ENCODE measurements around the gene SYNPO2. TPM values are rescaled to one million over a fixed set of nuclear protein-coding genes. Genes with fewer than 3 reads are reported as not detected.

SYNPO2 gene
- total RNA-seq, 1 donor from 2014 or later: 0.09 TPM

- H3K36me3 Mint-ChIP-seq: no peaks in the 10 kb centered on the region
Observed at GRCh38 chr4:118967393-118967792, 78.7 kb downstream of the SYNPO2 start.

GRCh38 chr4:118968005-118968404 lies 79.4 kb downstream of the SYNPO2 start:
- Histone ChIP-seq H3K27me3 (no peaks in the 10 kb centered on the region), H3K79me2 (ENCODE audit: low read depth) (no peaks in the 10 kb centered on the region), H4K20me1 (ENCODE audit: low read depth) (no peaks in the 10 kb centered on the region), H3K9ac (no peak overlapping the region), H3K4me1 (no peaks in the 10 kb centered on the region), H3K4me2 (no peak overlapping the region), H3K27ac (no peak overlapping the region), H3K4me3 (no peak overlapping the region), H3K36me3 (no peaks in the 10 kb centered on the region), H2AFZ (replicated peaks) (peak overlapping the region; percentile 22), H3F3A (ENCODE audit: low read depth) (no peaks in the 10 kb centered on the region), H3K9me3 (ENCODE audit: low read depth) (no peaks in the 10 kb centered on the region)
- TF ChIP-seq CTCF (IDR thresholded peaks at IDR 0.05): no peak
- TF ChIP-seq EZH2phosphoT487 (IDR thresholded peaks at IDR 0.05): no peak
- TF ChIP-seq EZH2 (IDR thresholded peaks at IDR 0.05): no peak
- Mint-ChIP-seq H3K27me3 (ENCODE audit: insufficient read depth, low read depth) (no peaks in the 10 kb centered on the region), H3K4me3 (no peak overlapping the region), H3K9me3 (no peaks in the 10 kb centered on the region), H3K36me3 (no peaks in the 10 kb centered on the region), H3K27ac (peak overlapping the region; percentile 47), H3K4me1 (peaks cover 10% of the 10 kb centered on the region)
- DNase-seq (ENCODE audit: low spot score): peak; percentile 18

More at GRCh38 chr4:118967393-118967792, 78.7 kb downstream of the SYNPO2 start:
- no peak for DNase-seq (ENCODE audit: low spot score)
- no peaks in the 10 kb centered on the region for H3K4me1 ChIP-seq
- H3K27ac Mint-ChIP-seq: no peak overlapping the region
- H3K27ac ChIP-seq: no peak overlapping the region
- no peaks in the 10 kb centered on the region for H3K79me2 ChIP-seq (ENCODE audit: low read depth)
- no peak overlapping the region for H2AFZ ChIP-seq (replicated peaks)
- no peak overlapping the region for H3K4me2 ChIP-seq
- no peak overlapping the region for H3K4me3 ChIP-seq
- H3K9me3 ChIP-seq (ENCODE audit: low read depth): no peaks in the 10 kb centered on the region
- no peaks in the 10 kb centered on the region for H4K20me1 ChIP-seq (ENCODE audit: low read depth)
- no peak overlapping the region for H3K9ac ChIP-seq
- H3K36me3 ChIP-seq: no peaks in the 10 kb centered on the region
- H3K9me3 Mint-ChIP-seq: no peaks in the 10 kb centered on the region
- no peak overlapping the region for H3K4me3 Mint-ChIP-seq
- H3F3A ChIP-seq (ENCODE audit: low read depth): no peaks in the 10 kb centered on the region
- TF ChIP-seq EZH2 (IDR thresholded peaks at IDR 0.05): no peak
- no peak for TF ChIP-seq EZH2phosphoT487 (IDR thresholded peaks at IDR 0.05)
- TF ChIP-seq CTCF (IDR thresholded peaks at IDR 0.05): no peak
- no peaks in the 10 kb centered on the region for H3K27me3 ChIP-seq
- H3K4me1 Mint-ChIP-seq: peaks cover 10% of the 10 kb centered on the region
- no peaks in the 10 kb centered on the region for H3K27me3 Mint-ChIP-seq (ENCODE audit: insufficient read depth, low read depth)

- DNase-seq (ENCODE audit: low spot score): no peak
- no peaks in the 10 kb centered on the region for H3K27me3 ChIP-seq
- H3K9ac ChIP-seq: no peak overlapping the region
- no peak for TF ChIP-seq EZH2 (IDR thresholded peaks at IDR 0.05)
- TF ChIP-seq EZH2phosphoT487 (IDR thresholded peaks at IDR 0.05): no peak
- TF ChIP-seq CTCF (IDR thresholded peaks at IDR 0.05): no peak
- no peaks in the 10 kb centered on the region for H3K79me2 ChIP-seq (ENCODE audit: low read depth)
- H3K27ac ChIP-seq: no peak overlapping the region
- no peaks in the 10 kb centered on the region for H4K20me1 ChIP-seq (ENCODE audit: low read depth)
- Mint-ChIP-seq H3K27ac (no peak overlapping the region), H3K4me3 (no peak overlapping the region), H3K9me3 (no peaks in the 10 kb centered on the region), H3K27me3 (ENCODE audit: insufficient read depth, low read depth) (peaks cover 2% of the 10 kb centered on the region), H3K4me1 (peaks cover 10% of the 10 kb centered on the region), H3K36me3 (no peaks in the 10 kb centered on the region)
- no peaks in the 10 kb centered on the region for H3K4me1 ChIP-seq
- no peak overlapping the region for H3K4me2 ChIP-seq
- H3K4me3 ChIP-seq: no peak overlapping the region
- no peaks in the 10 kb centered on the region for H3F3A ChIP-seq (ENCODE audit: low read depth)
- peak overlapping the region; percentile 22 for H2AFZ ChIP-seq (replicated peaks)
- H3K36me3 ChIP-seq: no peaks in the 10 kb centered on the region
- H3K9me3 ChIP-seq (ENCODE audit: low read depth): no peaks in the 10 kb centered on the region
Observed at GRCh38 chr4:118968813-118969212, 80.2 kb downstream of the SYNPO2 start.
